Upper lobe of left lung (tissue), 4 donors: Measurements from ENCODE around the gene DNAAF5.

Source experiments
- EP300 ChIP-seq, 4 donors: sonication (generic); formaldehyde crosslinking; IDR thresholded peaks; one replicate each; pipeline ENCODE4 v1.5.1; 2017; ENCODE audit warnings: antibody characterized with exemption in 4 of 4, control low read depth in 2 of 4
- POLR2A ChIP-seq, 4 donors: fragments of 450-650 bp; IDR thresholded peaks; one replicate each; pipeline ENCODE4 v1.5.1; 2016 to 2017; ENCODE audit warnings: antibody characterized with exemption in 4 of 4, mild to moderate bottlenecking in 2 of 4
- POLR2AphosphoS5 ChIP-seq, 2 donors: sonication (generic); formaldehyde crosslinking; IDR thresholded peaks; one replicate each; pipeline ENCODE4 v1.5.1; 2017; ENCODE audit warnings: antibody characterized with exemption in 2 of 2
- TF ChIP-seq, protein P1 (sequence below), 6 experiments: fragments of 450-650 bp in 4 of 6; fragments of 200-600 bp in 2 of 6; sonication (generic) in 2 of 6; IDR thresholded peaks; one replicate each; pipeline ENCODE4 v1.5.1; 2016 to 2019; ENCODE audit warnings: antibody characterized with exemption in 6 of 6

GRCh38 chr7:731440-732085 is 5.1 kb downstream of the DNAAF5 start:
- TF ChIP-seq POLR2AphosphoS5 (IDR thresholded peaks at IDR 0.05) (no peak), EP300 (IDR thresholded peaks at IDR 0.05) (no peak), POLR2A (IDR thresholded peaks at IDR 0.05) (no peak)
- TF ChIP-seq, protein P1, sequence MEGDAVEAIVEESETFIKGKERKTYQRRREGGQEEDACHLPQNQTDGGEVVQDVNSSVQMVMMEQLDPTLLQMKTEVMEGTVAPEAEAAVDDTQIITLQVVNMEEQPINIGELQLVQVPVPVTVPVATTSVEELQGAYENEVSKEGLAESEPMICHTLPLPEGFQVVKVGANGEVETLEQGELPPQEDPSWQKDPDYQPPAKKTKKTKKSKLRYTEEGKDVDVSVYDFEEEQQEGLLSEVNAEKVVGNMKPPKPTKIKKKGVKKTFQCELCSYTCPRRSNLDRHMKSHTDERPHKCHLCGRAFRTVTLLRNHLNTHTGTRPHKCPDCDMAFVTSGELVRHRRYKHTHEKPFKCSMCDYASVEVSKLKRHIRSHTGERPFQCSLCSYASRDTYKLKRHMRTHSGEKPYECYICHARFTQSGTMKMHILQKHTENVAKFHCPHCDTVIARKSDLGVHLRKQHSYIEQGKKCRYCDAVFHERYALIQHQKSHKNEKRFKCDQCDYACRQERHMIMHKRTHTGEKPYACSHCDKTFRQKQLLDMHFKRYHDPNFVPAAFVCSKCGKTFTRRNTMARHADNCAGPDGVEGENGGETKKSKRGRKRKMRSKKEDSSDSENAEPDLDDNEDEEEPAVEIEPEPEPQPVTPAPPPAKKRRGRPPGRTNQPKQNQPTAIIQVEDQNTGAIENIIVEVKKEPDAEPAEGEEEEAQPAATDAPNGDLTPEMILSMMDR (IDR thresholded peaks at IDR 0.05), result no peak
